DOHH2 (cell line): ENCODE data around the gene FAM53A.

Experiments used
- H3F3A ChIP-seq: fragments of 200-600 bp; sonication (generic), shearing (Covaris generic); 2 replicates; pipeline ENCODE4 v1.6.0; 2016; ENCODE audit warnings: antibody characterized with exemption, mild to moderate bottlenecking; ENCODE audit not compliant: control insufficient read depth, insufficient read depth
- H3K27ac ChIP-seq: fragments of 200-600 bp; sonication (generic); 2 replicates; pipeline ENCODE4 v1.5.1; 2014; ENCODE audit warnings: low read depth, mild to moderate bottlenecking, low read length, moderate library complexity
- H3K27me3 ChIP-seq: fragments of 200-600 bp; sonication (generic); 2 replicates; pipeline ENCODE4 v1.6.1; 2014; ENCODE audit warnings: mild to moderate bottlenecking, low read length, mixed read lengths; ENCODE audit not compliant: control insufficient read depth
- H3K36me3 ChIP-seq: fragments of 200-600 bp; sonication (generic); 2 replicates; pipeline ENCODE4 v1.6.1; 2014; ENCODE audit warnings: mild to moderate bottlenecking, low read length, moderate library complexity, mixed read lengths; ENCODE audit not compliant: control insufficient read depth
- H3K4me1 ChIP-seq: fragments of 200-600 bp; sonication (generic); 2 replicates; pipeline ENCODE4 v1.6.1; 2014; ENCODE audit warnings: mild to moderate bottlenecking, low read length, mixed read lengths; ENCODE audit not compliant: control insufficient read depth
- H3K4me2 ChIP-seq: fragments of 200-600 bp; sonication (generic); 2 replicates; pipeline ENCODE4 v1.6.0; 2014; ENCODE audit warnings: mild to moderate bottlenecking, low read length, moderate library complexity
- H3K4me3 ChIP-seq: fragments of 200-600 bp; sonication (generic); 2 replicates; pipeline ENCODE4 v1.5.1; 2014; ENCODE audit warnings: mild to moderate bottlenecking, low read length, mixed read lengths
- H3K79me2 ChIP-seq: fragments of 200-600 bp; sonication (generic); 2 replicates; pipeline ENCODE4 v1.6.1; 2014; ENCODE audit warnings: mild to moderate bottlenecking, low read length, mixed read lengths; ENCODE audit not compliant: control insufficient read depth
- H3K9me2 ChIP-seq: fragments of 200-600 bp; sonication (generic); replicated peaks from 2 replicates; pipeline ENCODE4 v1.6.1; 2014; ENCODE audit warnings: mild to moderate bottlenecking, low read length, mixed read lengths; ENCODE audit not compliant: control insufficient read depth
- H3K9me3 ChIP-seq: fragments of 200-600 bp; sonication (generic); 2 replicates; pipeline ENCODE4 v1.6.1; 2014; ENCODE audit warnings: antibody characterized with exemption, low read length, mixed read lengths; ENCODE audit not compliant: control insufficient read depth, insufficient read depth
- H4K20me1 ChIP-seq: fragments of 200-600 bp; sonication (generic); 2 replicates; pipeline ENCODE4 v1.6.0; 2014; ENCODE audit warnings: low read depth, mild to moderate bottlenecking, antibody characterized with exemption, low read length, moderate library complexity; ENCODE audit not compliant: control insufficient read depth, insufficient read depth
- EZH2phosphoT487 ChIP-seq: fragments of 200-600 bp; sonication (generic); IDR thresholded peaks from 2 replicates; pipeline ENCODE4 v1.6.1; 2017; ENCODE audit warnings: borderline replicate concordance, mild to moderate bottlenecking, antibody characterized with exemption, low read length, moderate library complexity, mixed read lengths
- TF ChIP-seq, protein P1 (sequence below): fragments of 200-600 bp; sonication (generic); IDR thresholded peaks from one replicate; pipeline ENCODE4 v1.5.1; 2014; ENCODE audit warnings: antibody characterized with exemption, mild to moderate bottlenecking, low read depth, low read length; ENCODE audit not compliant: poor library complexity, severe bottlenecking

FAM53A gene

DNA sequence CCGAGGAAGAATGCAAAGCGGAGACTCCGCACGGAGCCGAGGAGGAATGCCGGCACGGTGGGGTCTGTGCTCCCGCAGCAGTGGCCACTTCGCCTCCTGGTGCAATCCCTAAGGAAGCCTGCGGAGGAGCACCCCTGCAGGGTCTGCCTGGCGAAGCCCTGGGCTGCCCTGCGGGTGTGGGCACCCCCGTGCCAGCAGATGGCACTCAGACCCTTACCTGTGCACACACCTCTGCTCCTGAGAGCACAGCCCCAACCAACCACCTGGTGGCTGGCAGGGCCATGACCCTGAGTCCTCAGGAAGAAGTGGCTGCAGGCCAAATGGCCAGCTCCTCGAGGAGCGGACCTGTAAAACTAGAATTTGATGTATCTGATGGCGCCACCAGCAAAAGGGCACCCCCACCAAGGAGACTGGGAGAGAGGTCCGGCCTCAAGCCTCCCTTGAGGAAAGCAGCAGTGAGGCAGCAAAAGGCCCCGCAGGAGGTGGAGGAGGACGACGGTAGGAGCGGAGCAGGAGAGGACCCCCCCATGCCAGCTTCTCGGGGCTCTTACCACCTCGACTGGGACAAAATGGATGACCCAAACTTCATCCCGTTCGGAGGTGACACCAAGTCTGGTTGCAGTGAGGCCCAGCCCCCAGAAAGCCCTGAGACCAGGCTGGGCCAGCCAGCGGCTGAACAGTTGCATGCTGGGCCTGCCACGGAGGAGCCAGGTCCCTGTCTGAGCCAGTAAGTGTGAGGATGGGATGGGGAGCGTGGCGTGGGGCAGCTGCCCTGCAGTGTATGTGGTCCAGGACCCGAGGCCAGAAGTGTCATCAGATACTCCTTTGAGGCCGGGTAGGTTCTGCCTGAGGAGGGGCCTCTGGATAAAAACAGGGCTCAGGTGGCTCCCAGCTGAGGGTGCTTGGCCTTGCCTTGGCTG, 44.2 kb upstream of the FAM53A start:
- H3K9me2 ChIP-seq = no peaks in the 10 kb centered on the region
- no peaks in the 10 kb centered on the region for H3K9me3 ChIP-seq
- H3K79me2 ChIP-seq = peaks cover 98% of the 10 kb centered on the region
- H3K4me3 ChIP-seq = no peak overlapping the region
- peaks cover 33% of the 10 kb centered on the region for H3K4me1 ChIP-seq
- H3F3A ChIP-seq = peaks cover 8% of the 10 kb centered on the region
- H4K20me1 ChIP-seq = peaks cover 60% of the 10 kb centered on the region
- H3K27me3 ChIP-seq = no peaks in the 10 kb centered on the region
- H3K27ac ChIP-seq = no peak overlapping the region
- no peak for TF ChIP-seq EZH2phosphoT487
- TF ChIP-seq, protein P1, sequence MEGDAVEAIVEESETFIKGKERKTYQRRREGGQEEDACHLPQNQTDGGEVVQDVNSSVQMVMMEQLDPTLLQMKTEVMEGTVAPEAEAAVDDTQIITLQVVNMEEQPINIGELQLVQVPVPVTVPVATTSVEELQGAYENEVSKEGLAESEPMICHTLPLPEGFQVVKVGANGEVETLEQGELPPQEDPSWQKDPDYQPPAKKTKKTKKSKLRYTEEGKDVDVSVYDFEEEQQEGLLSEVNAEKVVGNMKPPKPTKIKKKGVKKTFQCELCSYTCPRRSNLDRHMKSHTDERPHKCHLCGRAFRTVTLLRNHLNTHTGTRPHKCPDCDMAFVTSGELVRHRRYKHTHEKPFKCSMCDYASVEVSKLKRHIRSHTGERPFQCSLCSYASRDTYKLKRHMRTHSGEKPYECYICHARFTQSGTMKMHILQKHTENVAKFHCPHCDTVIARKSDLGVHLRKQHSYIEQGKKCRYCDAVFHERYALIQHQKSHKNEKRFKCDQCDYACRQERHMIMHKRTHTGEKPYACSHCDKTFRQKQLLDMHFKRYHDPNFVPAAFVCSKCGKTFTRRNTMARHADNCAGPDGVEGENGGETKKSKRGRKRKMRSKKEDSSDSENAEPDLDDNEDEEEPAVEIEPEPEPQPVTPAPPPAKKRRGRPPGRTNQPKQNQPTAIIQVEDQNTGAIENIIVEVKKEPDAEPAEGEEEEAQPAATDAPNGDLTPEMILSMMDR = no peak
- H3K36me3 ChIP-seq = peaks cover 99% of the 10 kb centered on the region
- H3K4me2 ChIP-seq = peak overlapping the region; percentile 33; the same call in 1 of the 2 replicates

DNA sequence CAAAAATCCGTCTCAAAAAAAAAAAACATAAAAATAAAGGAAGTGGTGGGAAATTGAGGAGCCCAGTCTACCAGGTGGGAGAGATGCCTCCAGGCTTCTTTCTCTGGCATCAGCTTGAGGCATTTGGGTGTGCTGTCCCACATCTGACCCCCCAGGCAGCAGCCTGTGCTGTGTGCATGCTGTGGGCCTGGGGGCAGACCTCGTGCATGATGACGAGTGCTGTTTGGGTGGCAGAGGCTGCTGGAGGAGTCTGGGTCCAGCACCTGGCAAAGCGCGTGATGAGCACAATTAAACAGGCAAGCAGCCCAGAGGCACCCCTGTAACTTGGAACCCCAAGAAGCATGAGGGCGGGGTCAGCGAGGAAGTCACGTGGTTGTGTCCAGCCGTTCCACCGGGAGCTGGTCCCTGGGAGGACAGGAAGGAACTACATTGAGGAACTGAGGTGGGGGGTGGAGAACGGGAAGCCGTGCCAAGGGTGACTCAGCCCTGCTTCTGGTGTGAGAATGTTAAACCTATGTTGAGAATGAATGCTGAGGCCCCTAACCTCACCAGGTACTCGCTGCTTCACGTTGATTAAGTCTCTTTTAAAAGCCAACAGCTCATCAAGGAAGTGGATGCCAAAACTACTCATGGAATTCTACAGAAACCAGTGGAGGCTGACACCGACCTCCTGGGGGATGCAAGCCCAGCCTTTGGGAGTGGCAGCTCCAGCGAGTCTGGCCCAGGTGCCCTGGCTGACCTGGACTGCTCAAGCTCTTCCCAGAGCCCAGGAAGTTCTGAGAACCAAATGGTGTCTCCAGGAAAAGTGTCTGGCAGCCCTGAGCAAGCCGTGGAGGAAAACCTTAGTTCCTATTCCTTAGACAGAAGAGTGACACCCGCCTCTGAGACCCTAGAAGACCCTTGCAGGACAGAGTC, 43.3 kb upstream of the FAM53A start:
- TF ChIP-seq, protein P1 = no peak
- TF ChIP-seq EZH2phosphoT487 = no peak
- H3K79me2 ChIP-seq = peaks cover 98% of the 10 kb centered on the region
- H3K4me2 ChIP-seq = no peak overlapping the region
- H3K9me3 ChIP-seq = no peaks in the 10 kb centered on the region
- peaks cover 40% of the 10 kb centered on the region for H3K4me1 ChIP-seq
- H3K27me3 ChIP-seq = no peaks in the 10 kb centered on the region
- H3K4me3 ChIP-seq = no peak overlapping the region
- H3K9me2 ChIP-seq = no peaks in the 10 kb centered on the region
- H3K36me3 ChIP-seq = peaks cover 98% of the 10 kb centered on the region
- H3F3A ChIP-seq = peaks cover 17% of the 10 kb centered on the region
- H4K20me1 ChIP-seq = peaks cover 60% of the 10 kb centered on the region
- H3K27ac ChIP-seq = no peak overlapping the region

DNA sequence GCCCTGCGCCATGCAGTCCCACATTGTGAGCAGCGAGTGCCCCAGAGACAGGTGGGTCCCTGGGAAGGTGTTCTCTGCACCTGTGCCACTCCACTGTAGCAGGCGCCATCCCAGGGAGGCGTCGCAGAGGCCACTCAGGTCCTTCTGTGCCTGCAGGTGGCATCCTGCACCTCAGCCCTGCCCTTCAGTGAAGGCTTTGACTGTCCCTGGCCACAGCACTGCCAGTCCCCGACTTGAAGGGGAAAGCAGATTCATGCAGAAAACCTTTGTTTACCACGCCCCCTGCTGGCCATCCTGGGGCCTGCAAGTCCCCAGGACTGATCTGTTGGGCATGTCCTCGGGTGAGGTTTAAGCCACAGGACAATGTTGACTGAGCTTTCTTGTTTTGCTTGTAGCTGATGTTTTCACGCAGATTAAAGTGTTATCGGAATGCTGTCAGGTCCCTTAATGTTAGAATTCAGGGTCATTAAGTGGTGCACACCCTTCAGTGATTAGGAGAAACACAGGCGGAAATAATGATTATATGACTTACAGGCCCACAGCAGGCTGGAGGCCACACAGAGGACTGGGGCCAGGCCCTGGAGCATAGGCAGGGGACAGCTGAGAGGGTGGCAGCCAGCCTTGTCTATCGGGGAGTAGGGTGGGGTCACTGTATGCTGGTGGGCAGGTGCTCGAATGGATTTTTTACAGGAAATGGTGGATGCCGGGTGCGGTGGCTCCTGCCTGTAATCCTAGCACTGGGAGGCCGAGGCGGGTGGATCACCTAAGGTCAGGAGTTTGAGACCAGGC, 42.2 kb upstream of the FAM53A start:
- Histone ChIP-seq H3K27me3 (no peaks in the 10 kb centered on the region), H3K36me3 (peaks cover 96% of the 10 kb centered on the region), H3K4me1 (peaks cover 40% of the 10 kb centered on the region), H4K20me1 (peaks cover 58% of the 10 kb centered on the region), H3K9me3 (no peaks in the 10 kb centered on the region), H3K27ac (no peak overlapping the region), H3K79me2 (peaks cover 99% of the 10 kb centered on the region), H3K4me3 (no peak overlapping the region), H3F3A (peaks cover 19% of the 10 kb centered on the region), H3K4me2 (peak overlapping the region; percentile 4), H3K9me2 (no peaks in the 10 kb centered on the region)
- TF ChIP-seq, protein P1 = peak; percentile 98
- no peak for TF ChIP-seq EZH2phosphoT487
